Measurements from ENCODE around the gene PKN1. TPM values are rescaled to one million over a fixed set of nuclear protein-coding genes. Genes with fewer than 3 reads are reported as not detected.

Gene PKN1
- total and polyA plus RNA-seq, 2 of the 13 experiments (the other 11 are each of a cell fraction or from before 2014, with no cell fraction given): 45.7 to 54.5 TPM

- TF ChIP-seq MTA1 (CRISPR knock-in tag; IDR thresholded peaks at IDR 0.05; ENCODE audit: borderline replicate concordance) (peak; percentile 65; the same call in 1 of the 2 replicates), ZBED4 (CRISPR knock-in tag; IDR thresholded peaks at IDR 0.05; ENCODE audit: borderline replicate concordance) (peak; percentile 38), PRPF4 (IDR thresholded peaks at IDR 0.05; ENCODE audit: low read depth, low read length, poor library complexity, severe bottlenecking) (no peak), ZNF331 (CRISPR knock-in tag; IDR thresholded peaks at IDR 0.05) (peak; percentile 26; the same call in 1 of the 2 replicates), HNF4G (IDR thresholded peaks at IDR 0.05; ENCODE audit: borderline replicate concordance, low read depth, low read length) (no peak), HNF4G (CRISPR knock-in tag; IDR thresholded peaks at IDR 0.05; ENCODE audit: borderline replicate concordance, low read depth) (peak; percentile 45; the same call in 1 of the 2 replicates), ZNF296 (CRISPR knock-in tag; conservative IDR thresholded peaks at IDR 0.05) (peak; percentile 69; the same call in 1 of the 2 replicates), ZFP41 (CRISPR knock-in tag; IDR thresholded peaks at IDR 0.05; ENCODE audit: borderline replicate concordance) (0 out of 2 replicates have a peak, but pooled peaks have one; percentile 41), PRDM10 (CRISPR knock-in tag; IDR thresholded peaks at IDR 0.05; ENCODE audit: low read depth) (0 out of 2 replicates have a peak, but pooled peaks have one; percentile 51), ZNF710 (CRISPR knock-in tag; IDR thresholded peaks at IDR 0.05; ENCODE audit: borderline replicate concordance) (no peak), ZNF563 (CRISPR knock-in tag; IDR thresholded peaks at IDR 0.05) (peak; percentile 86)
- TF ChIP-seq, protein P1, sequence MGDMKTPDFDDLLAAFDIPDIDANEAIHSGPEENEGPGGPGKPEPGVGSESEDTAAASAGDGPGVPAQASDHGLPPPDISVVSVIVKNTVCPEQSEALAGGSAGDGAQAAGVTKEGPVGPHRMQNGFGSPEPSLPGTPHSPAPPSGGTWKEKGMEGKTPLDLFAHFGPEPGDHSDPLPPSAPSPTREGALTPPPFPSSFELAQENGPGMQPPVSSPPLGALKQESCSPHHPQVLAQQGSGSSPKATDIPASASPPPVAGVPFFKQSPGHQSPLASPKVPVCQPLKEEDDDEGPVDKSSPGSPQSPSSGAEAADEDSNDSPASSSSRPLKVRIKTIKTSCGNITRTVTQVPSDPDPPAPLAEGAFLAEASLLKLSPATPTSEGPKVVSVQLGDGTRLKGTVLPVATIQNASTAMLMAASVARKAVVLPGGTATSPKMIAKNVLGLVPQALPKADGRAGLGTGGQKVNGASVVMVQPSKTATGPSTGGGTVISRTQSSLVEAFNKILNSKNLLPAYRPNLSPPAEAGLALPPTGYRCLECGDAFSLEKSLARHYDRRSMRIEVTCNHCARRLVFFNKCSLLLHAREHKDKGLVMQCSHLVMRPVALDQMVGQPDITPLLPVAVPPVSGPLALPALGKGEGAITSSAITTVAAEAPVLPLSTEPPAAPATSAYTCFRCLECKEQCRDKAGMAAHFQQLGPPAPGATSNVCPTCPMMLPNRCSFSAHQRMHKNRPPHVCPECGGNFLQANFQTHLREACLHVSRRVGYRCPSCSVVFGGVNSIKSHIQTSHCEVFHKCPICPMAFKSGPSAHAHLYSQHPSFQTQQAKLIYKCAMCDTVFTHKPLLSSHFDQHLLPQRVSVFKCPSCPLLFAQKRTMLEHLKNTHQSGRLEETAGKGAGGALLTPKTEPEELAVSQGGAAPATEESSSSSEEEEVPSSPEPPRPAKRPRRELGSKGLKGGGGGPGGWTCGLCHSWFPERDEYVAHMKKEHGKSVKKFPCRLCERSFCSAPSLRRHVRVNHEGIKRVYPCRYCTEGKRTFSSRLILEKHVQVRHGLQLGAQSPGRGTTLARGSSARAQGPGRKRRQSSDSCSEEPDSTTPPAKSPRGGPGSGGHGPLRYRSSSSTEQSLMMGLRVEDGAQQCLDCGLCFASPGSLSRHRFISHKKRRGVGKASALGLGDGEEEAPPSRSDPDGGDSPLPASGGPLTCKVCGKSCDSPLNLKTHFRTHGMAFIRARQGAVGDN (CRISPR knock-in tag; IDR thresholded peaks at IDR 0.05): peak; percentile 77
- TF ChIP-seq, protein P2, sequence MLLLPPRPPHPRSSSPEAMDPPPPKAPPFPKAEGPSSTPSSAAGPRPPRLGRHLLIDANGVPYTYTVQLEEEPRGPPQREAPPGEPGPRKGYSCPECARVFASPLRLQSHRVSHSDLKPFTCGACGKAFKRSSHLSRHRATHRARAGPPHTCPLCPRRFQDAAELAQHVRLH (CRISPR knock-in tag; IDR thresholded peaks at IDR 0.05; ENCODE audit: borderline replicate concordance, low read depth): no peak; the same call in 1 of the 2 replicates
Observed at GRCh38 chr19:14517840-14518505, 84.9 kb downstream of the PKN1 start, which contains the start of gene DNAJB1 (continued).

All from HepG2 (cell line).